SK-N-SH (cell line): ENCODE results near the gene SPSB1. TPM values are rescaled to one million over a fixed set of nuclear protein-coding genes. Genes with fewer than 3 reads are reported as not detected.

Source experiments
- CTCF ChIA-PET: fragments of 300-600, 350-600 bp; formaldehyde crosslinking; extraction: SDS; loops from one replicate; lab custom pipeline; 2021; lab: Yijun Ruan, JAX
- POLR2A ChIA-PET: fragments of 350-600 bp; sonication (Branson Sonifier 250); formaldehyde crosslinking; extraction: SDS; loops from one replicate; lab custom pipeline; 2020; ENCODE audit warnings: antibody characterized with exemption, inconsistent platforms; lab: Yijun Ruan, JAX
- DNase-seq: peaks from one replicate; pipeline ENCODE4 v3.0.0; 2012
- H2AFZ ChIP-seq: fragments of 200-600 bp; sonication (generic); 2 replicates; pipeline ENCODE4 v1.8.1; 2016; ENCODE audit warnings: antibody characterized with exemption, mild to moderate bottlenecking, low read depth
- H3F3A ChIP-seq: fragments of 200-600 bp; sonication (generic); replicated peaks from 2 replicates; pipeline ENCODE3; 2016; ENCODE audit warnings: antibody characterized with exemption, mild to moderate bottlenecking; ENCODE audit not compliant: insufficient read depth
- H3K27ac ChIP-seq, 2 experiments: fragments of 200-500 bp in 1 of 2; fragments of 200-600 bp in 1 of 2; sonication (Bioruptor generic) in 1 of 2; sonication (generic), shearing (Covaris generic) in 1 of 2; 2 replicates each; pipeline versions ENCODE4 v1.5.1 to v1.6.1; 2014 to 2016; ENCODE audit warnings: low read depth in 2 of 2, inconsistent platforms in 1 of 2, low read length in 1 of 2, mild to moderate bottlenecking in 1 of 2, mixed read lengths in 1 of 2
- H3K27me3 ChIP-seq: fragments of 200-600 bp; sonication (generic), shearing (Covaris generic); 2 replicates; pipeline ENCODE4 v1.6.1; 2016; ENCODE audit warnings: mixed run types; ENCODE audit not compliant: insufficient read depth
- H3K36me3 ChIP-seq, 2 experiments: fragments of 200-500 bp in 1 of 2; fragments of 200-600 bp in 1 of 2; sonication (Bioruptor generic) in 1 of 2; sonication (generic) in 1 of 2; replicated peaks in 1 of 2; 2 replicates each; pipeline versions ENCODE3 to v1.5.1; 2014 to 2016; ENCODE audit warnings: low read length in 1 of 2, mild to moderate bottlenecking in 1 of 2; ENCODE audit not compliant: insufficient read depth in 2 of 2, control insufficient read depth in 1 of 2
- H3K4me1 ChIP-seq, 2 experiments: fragments of 200-500 bp in 1 of 2; fragments of 200-600 bp in 1 of 2; sonication (Bioruptor generic) in 1 of 2; sonication (generic), shearing (Covaris generic) in 1 of 2; 2 replicates each; pipeline versions ENCODE4 v1.5.1 to v1.6.1; 2014 to 2016; ENCODE audit warnings: low read depth in 1 of 2, low read length in 1 of 2, mixed run types in 1 of 2; ENCODE audit not compliant: insufficient read depth in 2 of 2, control insufficient read depth in 1 of 2
- H3K4me2 ChIP-seq: fragments of 200-600 bp; sonication (generic), shearing (Covaris generic); 2 replicates; pipeline ENCODE4 v1.6.1; 2017; ENCODE audit warnings: mixed run types
- H3K4me3 ChIP-seq, 2 experiments: fragments of 200-500 bp in 1 of 2; fragments of 200-600 bp in 1 of 2; sonication (Bioruptor generic) in 1 of 2; sonication (generic), shearing (Covaris generic) in 1 of 2; 2 replicates each; pipeline versions ENCODE4 v1.5.1 to v1.8.1; 2014 to 2016; ENCODE audit warnings: low read depth in 2 of 2, inconsistent platforms in 1 of 2, low read length in 1 of 2, mild to moderate bottlenecking in 1 of 2, mixed read lengths in 1 of 2, moderate library complexity in 1 of 2
- H3K79me2 ChIP-seq: fragments of 200-600 bp; sonication (generic); 2 replicates; pipeline ENCODE4 v1.8.1; 2017; ENCODE audit warnings: mild to moderate bottlenecking; ENCODE audit not compliant: insufficient read depth
- H3K9ac ChIP-seq: fragments of 200-600 bp; sonication (generic); 2 replicates; pipeline ENCODE4 v1.6.1; 2017; ENCODE audit warnings: mixed run types
- H3K9me2 ChIP-seq: fragments of 200-600 bp; sonication (generic); 2 replicates; pipeline ENCODE4 v1.6.1; 2017; ENCODE audit warnings: mixed run types
- H3K9me3 ChIP-seq: fragments of 200-600 bp; sonication (generic); 2 replicates; pipeline ENCODE4 v1.6.1; 2017; ENCODE audit warnings: mixed run types, mild to moderate bottlenecking, moderate library complexity
- H4K20me1 ChIP-seq: fragments of 200-600 bp; sonication (generic); 2 replicates; pipeline ENCODE4 v1.6.1; 2017; ENCODE audit warnings: mild to moderate bottlenecking, mixed run types; ENCODE audit not compliant: insufficient read depth
- CTCF ChIP-seq: fragments of 200-600 bp; sonication (generic); IDR thresholded peaks from 2 replicates; pipeline ENCODE4 v1.6.1; 2017; ENCODE audit warnings: antibody characterized with exemption, mild to moderate bottlenecking, moderate library complexity
- GABPA ChIP-seq: IDR thresholded peaks from 2 replicates; pipeline ENCODE4 v1.4.0; 2012; ENCODE audit warnings: low read depth, mild to moderate bottlenecking
- GATA2 ChIP-seq: sonication (generic); formaldehyde crosslinking; IDR thresholded peaks from 2 replicates; pipeline ENCODE4 v1.5.0; 2020; ENCODE audit warnings: mild to moderate bottlenecking, missing genetic modification reagents
- MEF2A ChIP-seq: IDR thresholded peaks from 2 replicates; pipeline ENCODE4 v1.4.0; 2012; ENCODE audit warnings: low read depth, borderline replicate concordance
- MXI1 ChIP-seq: IDR thresholded peaks from 2 replicates; pipeline ENCODE4 v1.6.1; 2012; ENCODE audit warnings: mild to moderate bottlenecking, low read depth, low read length, improper control_type of control experiment
- NRF1 ChIP-seq: IDR thresholded peaks from 2 replicates; pipeline ENCODE4 v1.6.1; 2012; ENCODE audit warnings: low read depth, mild to moderate bottlenecking, low read length
- RAD21 ChIP-seq: IDR thresholded peaks from 2 replicates; pipeline ENCODE4 v1.6.1; 2012; ENCODE audit warnings: mild to moderate bottlenecking, low read length
- RCOR1 ChIP-seq: fragments of 150-350 bp; IDR thresholded peaks from 2 replicates; pipeline ENCODE4 v1.6.1; 2017; ENCODE audit warnings: antibody characterized with exemption, low read length
- REST ChIP-seq: IDR thresholded peaks from 2 replicates; pipeline ENCODE4 v1.6.1; 2012; ENCODE audit warnings: mild to moderate bottlenecking, low read depth, low read length, moderate library complexity
- RXRA ChIP-seq: IDR thresholded peaks from 2 replicates; pipeline ENCODE4 v1.4.0; 2012; ENCODE audit warnings: low read depth, mild to moderate bottlenecking, borderline replicate concordance
- USF2 ChIP-seq: fragments of 150-350 bp; IDR thresholded peaks from 2 replicates; pipeline ENCODE4 v1.6.1; 2017; ENCODE audit warnings: antibody characterized with exemption, low read length, low read depth, borderline replicate concordance
- WGBS: methylation state at CpG from one replicate; pipeline ENCODE4 v1.1.6; 2017; ENCODE audit warnings: low lambda C conversion rate; 5-methylcytosine and 5-hydroxymethylcytosine counted together
- polyA plus RNA-seq, 3 experiments: library from polyadenylated mRNA; depleted of rRNA; stranded (reverse); fragments of >200 nt; gene quantifications; 2 replicates each; pipeline ENCODE4 v1.2.3, GENCODE V29; 2012
- TF ChIP-seq, protein P1 (sequence below): IDR thresholded peaks from 2 replicates; pipeline ENCODE4 v1.4.0; 2012; ENCODE audit warnings: low read depth
- TF ChIP-seq, protein P2 (sequence below): IDR thresholded peaks from 2 replicates; pipeline ENCODE4 v1.4.0; 2012; ENCODE audit warnings: low read depth, borderline replicate concordance
- TF ChIP-seq, protein P3 (sequence below): IDR thresholded peaks from 2 replicates; pipeline ENCODE4 v1.4.0; 2012; ENCODE audit warnings: low read depth, borderline replicate concordance

The SPSB1 gene
- polyA plus RNA-seq, 1 of the 3 experiments (the other 2 are of a cell fraction): 9.2 TPM

- H3K9me2 ChIP-seq: no peaks in the 10 kb centered on the region
- H3F3A ChIP-seq: no peaks in the 10 kb centered on the region
- no peaks in the 10 kb centered on the region for H3K9me3 ChIP-seq
- 93% methylated on average over 5 of the region's 15 CpGs for WGBS
- H3K79me2 ChIP-seq: no peaks in the 10 kb centered on the region
- H3K4me2 ChIP-seq: no peak overlapping the region
- H3K27me3 ChIP-seq: no peaks in the 10 kb centered on the region
- no peak overlapping the region for H3K4me3 ChIP-seq
- H4K20me1 ChIP-seq: no peaks in the 10 kb centered on the region
- H3K27ac ChIP-seq: no peak overlapping the region
- H3K4me1 ChIP-seq: peaks cover 0 to 12% of the 10 kb centered on the region in 2 experiments; a peak in 1 of 4 replicates
- H3K9ac ChIP-seq: no peak overlapping the region
- no peak for DNase-seq
- TF ChIP-seq USF2: no peak
- no peak for TF ChIP-seq GABPA
- TF ChIP-seq, protein P1, sequence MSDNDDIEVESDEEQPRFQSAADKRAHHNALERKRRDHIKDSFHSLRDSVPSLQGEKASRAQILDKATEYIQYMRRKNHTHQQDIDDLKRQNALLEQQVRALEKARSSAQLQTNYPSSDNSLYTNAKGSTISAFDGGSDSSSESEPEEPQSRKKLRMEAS: no peak
- H2AFZ ChIP-seq: no peak overlapping the region
- CTCF ChIA-PET: interaction anchor here (1.2 to 1.7 kb wide), 2 partner anchors 8 to 87 kb away, joined by 3 to 4 read pairs; no protein-coding TSS in a partner anchor
- no peaks in the 10 kb centered on the region for H3K36me3 ChIP-seq
- POLR2A ChIA-PET: no interaction called here
Measured at GRCh38 chr1:9375912-9376311, 83.2 kb downstream of the SPSB1 start.

- Histone ChIP-seq H3K27me3 (no peaks in the 10 kb centered on the region), H3K27ac (no peak overlapping the region), H3K4me2 (no peak overlapping the region), H4K20me1 (no peaks in the 10 kb centered on the region), H3K9me2 (no peaks in the 10 kb centered on the region), H3F3A (no peaks in the 10 kb centered on the region), H3K4me3 (no peak overlapping the region), H2AFZ (no peak overlapping the region), H3K79me2 (no peaks in the 10 kb centered on the region), H3K9ac (no peak overlapping the region), H3K36me3 (no peaks in the 10 kb centered on the region), H3K9me3 (no peaks in the 10 kb centered on the region), H3K4me1 (peaks cover 0 to 9% of the 10 kb centered on the region in 2 experiments; a peak in 1 of 4 replicates)
- no peak for DNase-seq
- POLR2A ChIA-PET: no interaction called here
- CTCF ChIA-PET: interaction anchor here (0.5 kb wide), 1 partner anchor 142 kb away, joined by 3 read pairs; the partner anchor contains the start of gene H6PD
- 100% methylated on average over 3 of the region's 5 CpGs for WGBS
- TF ChIP-seq GATA2 (CRISPR knock-in tag) (no peak), NRF1 (no peak), RAD21 (no peak), CTCF (no peak), REST (no peak), RXRA (no peak), USF2 (no peak), RCOR1 (no peak), MEF2A (no peak), MXI1 (no peak), GABPA (no peak)
- TF ChIP-seq, protein P2, sequence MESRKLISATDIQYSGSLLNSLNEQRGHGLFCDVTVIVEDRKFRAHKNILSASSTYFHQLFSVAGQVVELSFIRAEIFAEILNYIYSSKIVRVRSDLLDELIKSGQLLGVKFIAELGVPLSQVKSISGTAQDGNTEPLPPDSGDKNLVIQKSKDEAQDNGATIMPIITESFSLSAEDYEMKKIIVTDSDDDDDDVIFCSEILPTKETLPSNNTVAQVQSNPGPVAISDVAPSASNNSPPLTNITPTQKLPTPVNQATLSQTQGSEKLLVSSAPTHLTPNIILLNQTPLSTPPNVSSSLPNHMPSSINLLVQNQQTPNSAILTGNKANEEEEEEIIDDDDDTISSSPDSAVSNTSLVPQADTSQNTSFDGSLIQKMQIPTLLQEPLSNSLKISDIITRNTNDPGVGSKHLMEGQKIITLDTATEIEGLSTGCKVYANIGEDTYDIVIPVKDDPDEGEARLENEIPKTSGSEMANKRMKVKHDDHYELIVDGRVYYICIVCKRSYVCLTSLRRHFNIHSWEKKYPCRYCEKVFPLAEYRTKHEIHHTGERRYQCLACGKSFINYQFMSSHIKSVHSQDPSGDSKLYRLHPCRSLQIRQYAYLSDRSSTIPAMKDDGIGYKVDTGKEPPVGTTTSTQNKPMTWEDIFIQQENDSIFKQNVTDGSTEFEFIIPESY: no peak
- TF ChIP-seq, protein P3, sequence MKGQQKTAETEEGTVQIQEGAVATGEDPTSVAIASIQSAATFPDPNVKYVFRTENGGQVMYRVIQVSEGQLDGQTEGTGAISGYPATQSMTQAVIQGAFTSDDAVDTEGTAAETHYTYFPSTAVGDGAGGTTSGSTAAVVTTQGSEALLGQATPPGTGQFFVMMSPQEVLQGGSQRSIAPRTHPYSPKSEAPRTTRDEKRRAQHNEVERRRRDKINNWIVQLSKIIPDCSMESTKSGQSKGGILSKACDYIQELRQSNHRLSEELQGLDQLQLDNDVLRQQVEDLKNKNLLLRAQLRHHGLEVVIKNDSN: no peak
Measured at GRCh38 chr1:9376430-9376829, 83.7 kb downstream of the SPSB1 start.
